ENCODE data around the gene TMEM120A.

- no peak for TF ChIP-seq CTCF (IDR thresholded peaks at IDR 0.05 in 2 of 3, conservative IDR thresholded peaks at IDR 0.05 in 1 of 3; ENCODE audit: control insufficient read depth in 2 of 3, extremely low read depth in 1 of 3, insufficient read depth in 1 of 3, low read depth in 3 of 3, low read length in 3 of 3)
- TF ChIP-seq SMC3 (IDR thresholded peaks at IDR 0.05; ENCODE audit: borderline replicate concordance, low read length), result no peak
- TF ChIP-seq CHD2 (IDR thresholded peaks at IDR 0.05; ENCODE audit: borderline replicate concordance, low read depth, low read length), result no peak
- no peak for TF ChIP-seq PAX5 (IDR thresholded peaks at IDR 0.05; ENCODE audit: borderline replicate concordance, low read depth, low read length)
- no peak for TF ChIP-seq FOXM1 (IDR thresholded peaks at IDR 0.05; ENCODE audit: low read depth, low read length)
- no peak for TF ChIP-seq TAF1 (IDR thresholded peaks at IDR 0.05; ENCODE audit: borderline replicate concordance, low read depth, low read length)
- no peak for TF ChIP-seq PML (IDR thresholded peaks at IDR 0.05; ENCODE audit: low read length)
- TF ChIP-seq EZH2 (IDR thresholded peaks at IDR 0.05; ENCODE audit: borderline replicate concordance, control insufficient read depth, low read depth, low read length), result no peak
- TF ChIP-seq ZSCAN29 (IDR thresholded peaks at IDR 0.05), result no peak
- no peak for TF ChIP-seq HDAC6 (IDR thresholded peaks at IDR 0.05; ENCODE audit: unreplicated experiment)
- no peak for TF ChIP-seq MTA2 (IDR thresholded peaks at IDR 0.05; ENCODE audit: low read depth)
- TF ChIP-seq ZNF622 (IDR thresholded peaks at IDR 0.05), result no peak
Observed at GRCh38 chr7:75987026-75987804, 7.2 kb downstream of the TMEM120A start.

All from GM12878 (cell line).